Thyroid gland (tissue), 4 donors: ENCODE measurements around the gene OGN.

Experiments
- CTCF ChIP-seq, 6 experiments: fragments of 200-600 bp in 3 of 6; fragments of 450-650 bp in 3 of 6; sonication (generic) in 3 of 6; IDR thresholded peaks; one replicate each; pipeline ENCODE4 v1.5.1; 2016 to 2019; ENCODE audit warnings: antibody characterized with exemption in 6 of 6, mild to moderate bottlenecking in 2 of 6, inconsistent platforms in 1 of 6, moderate library complexity in 1 of 6
- POLR2A ChIP-seq, 2 donors: fragments of 450-650 bp; IDR thresholded peaks; one replicate each; pipeline ENCODE4 v1.6.1; 2017; ENCODE audit warnings: antibody characterized with exemption in 2 of 2, mild to moderate bottlenecking in 2 of 2, moderate library complexity in 1 of 2

- TF ChIP-seq CTCF (IDR thresholded peaks at IDR 0.05) (no peak), POLR2A (IDR thresholded peaks at IDR 0.05) (no peak)
These were observed 2.0 kb downstream of the OGN start for GRCh38 chr9:92402360-92402759.
